PC-9 (cell line): ENCODE measurements around the gene HGS.

ENCODE experiments used
- EZH2 ChIP-seq: fragments of 200-600 bp; sonication (generic); IDR thresholded peaks from 2 replicates; pipeline ENCODE4 v1.8.0; 2017; ENCODE audit warnings: antibody characterized with exemption, low read depth
- TF ChIP-seq, protein P1 (sequence below): fragments of 200-600 bp; sonication (generic); conservative IDR thresholded peaks from 2 replicates; pipeline ENCODE4 v1.6.1; 2017; ENCODE audit warnings: mixed run types, antibody characterized with exemption, mild to moderate bottlenecking, moderate library complexity

DNA sequence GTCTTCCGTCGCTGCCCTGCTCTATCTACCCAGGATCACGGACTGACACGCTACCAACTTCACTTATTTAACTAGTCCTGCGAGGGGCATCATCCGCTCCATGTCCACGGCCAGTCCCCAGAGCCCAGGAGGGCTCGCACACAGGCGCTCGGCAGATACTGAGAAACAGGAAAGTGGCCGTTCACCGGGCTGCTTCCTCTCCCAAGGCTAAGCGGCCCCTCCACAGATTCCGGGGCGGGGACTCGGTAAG is 17.8 kb upstream of the HGS start:
- TF ChIP-seq, protein P1, sequence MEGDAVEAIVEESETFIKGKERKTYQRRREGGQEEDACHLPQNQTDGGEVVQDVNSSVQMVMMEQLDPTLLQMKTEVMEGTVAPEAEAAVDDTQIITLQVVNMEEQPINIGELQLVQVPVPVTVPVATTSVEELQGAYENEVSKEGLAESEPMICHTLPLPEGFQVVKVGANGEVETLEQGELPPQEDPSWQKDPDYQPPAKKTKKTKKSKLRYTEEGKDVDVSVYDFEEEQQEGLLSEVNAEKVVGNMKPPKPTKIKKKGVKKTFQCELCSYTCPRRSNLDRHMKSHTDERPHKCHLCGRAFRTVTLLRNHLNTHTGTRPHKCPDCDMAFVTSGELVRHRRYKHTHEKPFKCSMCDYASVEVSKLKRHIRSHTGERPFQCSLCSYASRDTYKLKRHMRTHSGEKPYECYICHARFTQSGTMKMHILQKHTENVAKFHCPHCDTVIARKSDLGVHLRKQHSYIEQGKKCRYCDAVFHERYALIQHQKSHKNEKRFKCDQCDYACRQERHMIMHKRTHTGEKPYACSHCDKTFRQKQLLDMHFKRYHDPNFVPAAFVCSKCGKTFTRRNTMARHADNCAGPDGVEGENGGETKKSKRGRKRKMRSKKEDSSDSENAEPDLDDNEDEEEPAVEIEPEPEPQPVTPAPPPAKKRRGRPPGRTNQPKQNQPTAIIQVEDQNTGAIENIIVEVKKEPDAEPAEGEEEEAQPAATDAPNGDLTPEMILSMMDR: no peak
- TF ChIP-seq EZH2: no peak
